ENCODE measurements around the gene ATP7B.

Gene ATP7B

GRCh38 chr13:51978796-51979556 is 32.3 kb downstream of the ATP7B start:
- DNase-seq (ENCODE audit: low spot score), result no peak

DNA sequence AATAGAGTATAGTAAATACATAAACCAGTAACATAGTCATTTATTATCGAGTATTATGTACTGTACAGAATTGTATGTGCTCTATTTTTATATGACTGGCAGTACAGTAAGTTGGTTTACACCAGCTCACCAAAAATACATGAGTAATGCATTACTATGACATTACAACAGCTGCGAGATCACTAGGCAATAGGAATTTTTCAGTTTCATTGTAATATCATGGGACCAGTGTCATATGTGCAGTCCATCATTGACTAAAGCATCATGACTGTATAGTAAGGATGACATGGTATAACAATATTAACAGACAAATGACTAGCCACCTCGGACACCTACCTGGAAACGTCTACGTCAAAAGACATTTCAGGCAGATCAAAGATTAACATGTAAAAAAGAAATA is 33.6 kb downstream of the ATP7B start:
- DNase-seq (ENCODE audit: low spot score), result no peak

DNA sequence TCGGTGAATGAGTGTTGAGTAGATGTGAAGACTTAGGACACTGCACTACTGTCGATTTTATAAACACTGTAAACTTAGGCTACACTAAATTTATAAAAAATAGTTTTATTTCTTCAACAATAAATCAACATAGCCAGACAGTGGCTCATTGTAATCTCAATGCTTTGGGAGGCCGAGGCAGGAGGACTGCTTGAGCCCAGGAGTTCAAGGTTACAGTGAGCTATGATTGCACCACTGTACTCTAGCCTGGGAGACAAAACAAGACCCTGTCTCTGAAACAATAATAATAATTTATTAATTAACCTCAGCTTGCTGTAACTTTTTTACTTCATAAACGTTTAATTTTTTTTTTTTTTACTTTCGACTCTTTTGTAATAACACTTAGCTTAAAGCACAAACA is 34.4 kb downstream of the ATP7B start:
- DNase-seq (ENCODE audit: low spot score), result no peak

GRCh38 chr13:51976423-51976822 is 34.8 kb downstream of the ATP7B start:
- DNase-seq (ENCODE audit: low spot score), result no peak

DNA sequence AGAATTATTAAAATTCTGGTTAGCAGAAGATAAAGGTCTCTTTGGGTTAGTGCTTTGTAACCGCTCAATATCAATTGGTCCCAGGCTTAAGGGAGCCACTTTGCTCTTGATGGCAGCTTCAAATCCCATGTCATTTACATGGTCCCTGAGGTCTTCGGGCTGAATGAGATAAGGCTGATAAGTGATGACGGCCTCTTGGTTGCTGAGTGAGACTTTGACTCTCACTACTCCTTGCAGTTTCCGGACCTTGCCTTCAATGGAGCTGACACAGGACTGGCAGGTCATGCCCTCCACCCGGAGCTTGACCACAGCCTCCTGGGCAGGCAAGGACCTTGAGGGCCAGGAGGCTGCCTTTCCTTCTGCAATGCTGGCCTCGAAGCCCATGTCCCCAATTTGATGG is 36.8 kb downstream of the ATP7B start:
- no peak for DNase-seq (ENCODE audit: low spot score)

- DNase-seq (ENCODE audit: low spot score), result no peak
Measured at GRCh38 chr13:51971520-51972426, 39.5 kb downstream of the ATP7B start.

DNA sequence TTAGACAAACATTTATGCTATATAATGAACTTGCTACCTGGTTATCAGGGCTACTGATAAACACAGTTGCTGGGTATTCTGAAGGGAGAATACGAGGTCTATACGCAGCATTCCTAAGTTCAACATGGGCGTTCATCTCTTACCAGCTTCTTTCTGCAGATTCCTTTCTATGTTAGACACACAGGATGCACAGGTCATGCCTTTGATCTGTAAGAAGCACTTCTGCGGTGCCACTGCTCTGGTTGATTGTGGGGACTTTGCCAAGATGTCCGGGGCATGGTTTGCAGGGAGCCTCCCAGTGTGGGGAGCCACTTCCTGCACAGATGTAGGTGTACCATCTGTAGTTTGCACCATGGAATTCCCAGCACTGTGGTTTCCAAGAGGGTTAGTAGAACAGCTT is 40.9 kb downstream of the ATP7B start:
- DNase-seq (ENCODE audit: low spot score), result no peak

- DNase-seq (ENCODE audit: low spot score), result no peak
Measured at GRCh38 chr13:51967482-51968446, 43.5 kb downstream of the ATP7B start.

GRCh38 chr13:51966186-51966585 is 45.1 kb downstream of the ATP7B start:
- DNase-seq (ENCODE audit: low spot score), result no peak

- no peak for DNase-seq (ENCODE audit: low spot score)
Measured at GRCh38 chr13:51961493-51962403, 49.5 kb downstream of the ATP7B start.

DNA sequence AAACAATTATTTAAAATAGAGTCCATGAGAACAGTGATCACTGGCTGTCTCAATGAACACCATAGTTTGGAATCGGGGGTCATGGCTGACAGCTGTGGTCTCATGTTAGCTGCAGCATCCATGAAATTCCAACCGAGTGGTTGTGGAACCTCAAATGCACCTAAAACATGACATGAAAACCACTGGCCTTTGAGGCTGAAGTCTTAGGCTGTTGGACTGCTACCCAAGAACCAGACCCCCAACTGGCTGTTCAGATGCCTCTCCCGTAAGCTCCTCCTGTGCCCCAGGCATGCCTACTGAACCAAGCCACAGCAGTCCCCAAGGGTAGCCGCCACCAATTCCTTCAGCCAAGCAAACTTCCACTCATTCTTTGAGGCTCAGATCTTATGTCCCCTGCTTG is 50.5 kb downstream of the ATP7B start:
- DNase-seq (ENCODE audit: low spot score), result no peak

DNA sequence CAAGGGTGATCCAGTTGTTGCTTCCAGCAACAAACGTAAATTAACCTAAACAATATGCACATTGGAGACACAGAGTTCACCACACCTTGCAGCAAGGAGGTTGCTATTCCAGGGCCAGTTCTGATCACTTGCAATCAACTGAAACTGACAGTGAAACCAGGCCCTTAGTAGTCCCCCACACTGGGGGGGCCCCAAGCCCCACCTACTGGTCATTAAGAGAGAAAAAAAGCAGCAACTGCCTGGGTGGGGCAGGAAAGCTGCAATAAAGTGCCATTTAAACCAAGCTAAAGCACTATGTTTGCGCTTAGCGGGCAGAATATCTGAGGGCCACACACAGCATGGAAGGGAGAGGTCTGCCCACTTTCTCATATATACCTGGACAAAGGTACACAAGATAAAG is 51.5 kb downstream of the ATP7B start:
- DNase-seq (ENCODE audit: low spot score), result no peak

DNA sequence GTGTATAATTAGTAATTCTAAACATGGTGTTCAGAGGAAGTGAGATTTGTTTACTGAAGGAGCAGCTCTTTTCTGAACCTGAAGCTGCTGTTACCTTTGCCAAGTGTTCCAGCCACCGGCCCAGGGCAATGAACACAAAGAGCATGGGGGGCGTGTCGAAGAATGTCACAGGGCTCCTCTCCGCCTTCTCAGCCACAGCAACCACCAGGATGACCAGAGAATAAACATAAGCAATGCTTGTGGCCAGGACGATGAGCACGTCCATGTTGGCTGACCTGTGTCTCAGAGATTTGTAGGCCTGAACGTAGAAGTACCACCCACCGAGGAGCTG is 53.1 kb downstream of the ATP7B start:
- no peak for DNase-seq (ENCODE audit: low spot score)

DNA sequence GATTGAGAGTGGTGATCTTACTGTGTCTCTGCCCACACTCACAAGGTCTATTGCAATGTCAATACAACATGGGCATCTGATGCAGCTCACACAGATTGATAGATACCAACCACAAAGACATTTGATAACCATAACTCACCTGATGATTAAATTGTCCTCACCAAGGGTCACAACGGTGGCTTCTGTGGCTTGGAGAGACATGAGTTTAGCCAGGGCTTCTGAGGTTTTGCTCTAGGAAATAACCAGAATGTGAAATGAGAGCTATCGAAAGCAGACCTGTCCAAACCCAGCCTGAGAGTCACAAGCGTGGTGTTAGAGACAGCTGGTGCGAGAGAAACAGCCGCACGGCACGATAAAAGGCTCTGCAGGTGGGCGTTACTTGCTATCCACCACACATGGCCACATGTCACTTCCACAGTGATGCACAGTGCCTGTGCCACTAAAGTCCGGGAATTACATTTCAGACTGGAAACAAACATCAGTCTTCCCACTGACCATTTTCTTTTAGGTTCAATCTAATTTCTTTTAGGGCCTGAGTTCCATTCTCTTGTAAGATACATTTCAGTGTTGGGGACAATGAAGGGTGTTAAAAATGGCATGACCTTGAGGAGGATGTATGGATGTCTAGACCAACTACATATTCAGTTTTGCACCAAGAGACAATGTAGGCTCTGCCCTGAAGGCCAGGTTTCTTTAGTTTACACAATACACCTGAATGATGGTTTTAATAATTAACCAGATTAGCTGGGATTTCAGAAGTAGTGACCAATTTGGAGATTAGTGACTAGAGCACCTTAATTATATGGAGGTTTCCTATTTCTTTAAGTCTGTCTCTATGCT is 53.7 kb downstream of the ATP7B start:
- DNase-seq (ENCODE audit: low spot score), result no peak

- DNase-seq (ENCODE audit: low spot score), result no peak
Measured at GRCh38 chr13:51956717-51957116, 54.5 kb downstream of the ATP7B start.

DNA sequence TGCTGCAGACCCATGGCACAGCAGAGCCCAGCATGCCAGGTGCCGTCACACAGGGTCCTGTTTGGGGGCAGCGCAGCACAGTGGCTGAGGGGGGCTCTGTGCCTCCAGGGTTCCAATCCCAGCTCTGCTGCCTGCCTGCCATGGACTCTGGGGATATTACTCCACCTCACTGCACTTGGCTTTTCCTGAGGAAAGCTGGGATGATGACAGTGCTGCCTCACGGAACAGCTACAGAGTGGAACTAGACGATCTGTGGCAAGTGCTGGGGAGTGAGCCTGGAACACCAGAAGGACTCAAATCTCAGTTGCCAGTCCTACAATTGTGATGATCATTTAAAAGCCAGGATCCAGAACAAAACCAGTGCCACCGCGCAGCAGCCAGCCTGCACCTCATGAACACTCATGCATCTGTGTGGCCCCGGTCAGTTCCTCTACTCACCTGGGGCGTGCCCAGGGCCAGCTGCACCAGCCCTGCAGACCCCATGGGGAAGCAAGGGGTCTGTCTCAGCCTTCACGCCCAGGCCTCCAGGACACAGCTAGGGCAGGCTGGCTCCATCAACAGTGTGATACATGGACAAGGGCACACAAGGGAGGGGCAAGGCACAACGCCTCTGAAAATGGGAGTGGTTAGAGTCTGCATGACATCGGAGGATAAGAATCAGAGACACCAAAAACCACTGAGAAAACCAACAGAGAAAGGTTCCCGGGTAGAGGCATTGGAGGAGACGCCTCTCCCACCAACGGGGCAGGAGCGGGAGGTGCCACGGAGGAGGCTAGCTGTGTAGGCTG is 55.2 kb downstream of the ATP7B start:
- no peak for DNase-seq (ENCODE audit: low spot score)

DNA sequence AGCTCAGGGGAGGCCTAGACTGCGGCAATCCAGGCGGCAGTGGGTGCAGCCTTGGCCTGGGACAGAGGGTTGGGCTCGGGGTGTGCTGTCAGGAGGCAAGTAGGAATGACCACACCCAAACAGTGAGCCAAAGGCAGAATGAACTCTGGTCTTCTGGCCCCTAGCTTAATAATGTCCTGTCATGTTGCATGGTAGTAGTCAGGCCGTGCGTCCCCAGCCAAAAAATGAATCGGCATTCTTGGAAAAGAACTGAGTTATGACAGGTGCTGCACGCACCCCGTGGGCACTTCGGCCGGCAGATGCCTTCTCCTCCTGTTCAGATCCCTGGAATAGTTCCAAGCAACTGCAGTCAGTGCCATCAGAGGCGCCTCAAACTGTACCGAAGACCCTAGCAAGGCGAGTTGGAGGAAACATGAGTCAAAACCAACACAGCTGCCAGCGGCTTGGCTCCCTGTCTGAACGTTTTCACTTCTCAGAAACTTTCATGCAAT is 55.9 kb downstream of the ATP7B start:
- no peak for DNase-seq (ENCODE audit: low spot score)

- no peak for DNase-seq (ENCODE audit: low spot score)
Measured at GRCh38 chr13:51953347-51954195, 57.7 kb downstream of the ATP7B start.

All from kidney capillary endothelial cell (primary cell).